Measurements from ENCODE around the gene DYDC2.

DNA sequence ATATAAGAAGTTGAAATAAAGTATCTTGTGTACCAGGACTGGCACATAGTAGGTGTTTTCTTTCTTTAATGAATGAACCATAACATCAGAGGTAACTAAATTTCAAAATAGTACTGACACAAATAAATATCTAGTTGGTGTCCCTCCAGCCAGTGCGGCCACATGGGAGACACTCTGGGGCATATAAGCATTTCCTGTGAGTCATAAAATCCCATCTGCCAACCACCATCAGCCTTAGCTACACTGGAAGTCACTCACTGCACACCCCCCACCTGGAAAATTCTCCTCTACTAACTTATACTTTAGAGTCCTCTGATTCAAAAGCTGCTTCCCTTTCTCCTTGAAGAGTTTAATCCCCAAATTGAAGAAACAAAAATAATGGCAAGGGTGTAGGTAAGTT, 32.5 kb upstream of the DYDC2 start:
- TF ChIP-seq, protein P1, sequence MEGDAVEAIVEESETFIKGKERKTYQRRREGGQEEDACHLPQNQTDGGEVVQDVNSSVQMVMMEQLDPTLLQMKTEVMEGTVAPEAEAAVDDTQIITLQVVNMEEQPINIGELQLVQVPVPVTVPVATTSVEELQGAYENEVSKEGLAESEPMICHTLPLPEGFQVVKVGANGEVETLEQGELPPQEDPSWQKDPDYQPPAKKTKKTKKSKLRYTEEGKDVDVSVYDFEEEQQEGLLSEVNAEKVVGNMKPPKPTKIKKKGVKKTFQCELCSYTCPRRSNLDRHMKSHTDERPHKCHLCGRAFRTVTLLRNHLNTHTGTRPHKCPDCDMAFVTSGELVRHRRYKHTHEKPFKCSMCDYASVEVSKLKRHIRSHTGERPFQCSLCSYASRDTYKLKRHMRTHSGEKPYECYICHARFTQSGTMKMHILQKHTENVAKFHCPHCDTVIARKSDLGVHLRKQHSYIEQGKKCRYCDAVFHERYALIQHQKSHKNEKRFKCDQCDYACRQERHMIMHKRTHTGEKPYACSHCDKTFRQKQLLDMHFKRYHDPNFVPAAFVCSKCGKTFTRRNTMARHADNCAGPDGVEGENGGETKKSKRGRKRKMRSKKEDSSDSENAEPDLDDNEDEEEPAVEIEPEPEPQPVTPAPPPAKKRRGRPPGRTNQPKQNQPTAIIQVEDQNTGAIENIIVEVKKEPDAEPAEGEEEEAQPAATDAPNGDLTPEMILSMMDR (IDR thresholded peaks at IDR 0.05) = no peak
- TF ChIP-seq EZH2 (IDR thresholded peaks at IDR 0.05) = no peak

Data from neural progenitor cell (in vitro differentiated cells).